Suprapubic skin (tissue), 3 donors: ENCODE measurements around the gene TUBB2A.

Experiments used
- CTCF ChIP-seq, 2 donors: fragments of 200-600 bp in 1 of 2; fragments of 450-650 bp in 1 of 2; sonication (generic) in 1 of 2; IDR thresholded peaks; one replicate each; pipeline ENCODE4 v1.5.1; 2016 to 2019; ENCODE audit warnings: antibody characterized with exemption in 2 of 2, mild to moderate bottlenecking in 1 of 2, moderate library complexity in 1 of 2
- EP300 ChIP-seq: sonication (generic); formaldehyde crosslinking; IDR thresholded peaks from one replicate; pipeline ENCODE4 v1.6.1; 2017; ENCODE audit warnings: antibody characterized with exemption
- POLR2A ChIP-seq, 2 donors: fragments of 450-650 bp; IDR thresholded peaks; one replicate each; pipeline ENCODE4 v1.6.1; 2017; ENCODE audit warnings: antibody characterized with exemption in 2 of 2, mild to moderate bottlenecking in 2 of 2, moderate library complexity in 2 of 2

- TF ChIP-seq POLR2A (IDR thresholded peaks at IDR 0.05) (no peak), CTCF (IDR thresholded peaks at IDR 0.05) (no peak), EP300 (no peak)
Observed at GRCh38 chr6:3200682-3201081, 43.3 kb upstream of the TUBB2A start.
